ENCODE results near the gene S100P. TPM values are rescaled to one million over a fixed set of nuclear protein-coding genes. Genes with fewer than 3 reads are reported as not detected.

The S100P gene
- total RNA-seq, 1 donor: 0.31 TPM

DNA sequence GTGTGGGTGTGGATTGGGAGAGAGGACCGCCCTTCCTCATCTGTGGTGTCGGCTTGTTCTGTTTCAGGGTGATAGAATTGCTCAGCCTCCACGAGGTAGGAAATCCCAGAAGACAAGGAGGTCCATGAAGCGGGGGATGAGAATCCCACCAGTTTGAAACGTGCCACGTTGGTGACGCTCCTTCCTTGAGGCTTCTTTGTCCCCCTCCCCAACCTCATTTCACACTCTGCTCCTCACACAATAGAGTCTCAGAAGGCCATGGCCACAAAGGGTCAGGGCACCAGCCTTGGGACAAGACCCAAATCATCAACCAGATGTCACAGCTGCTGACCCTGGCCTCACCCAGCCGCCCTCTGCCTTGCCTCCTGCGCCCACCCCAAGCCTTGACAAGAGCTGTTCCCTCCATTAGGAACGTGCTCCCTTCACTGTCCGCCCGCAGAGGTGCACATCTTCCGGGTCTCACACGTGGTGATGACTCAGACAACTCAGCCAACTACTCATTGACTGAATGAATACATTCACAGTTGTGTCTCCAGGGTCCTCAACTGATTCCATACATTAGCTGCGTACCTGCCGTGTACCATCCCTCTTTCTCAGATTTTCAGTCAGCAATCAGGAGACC is 40.6 kb downstream of the S100P start:
- no peaks in the 10 kb centered on the region for H3K4me1 ChIP-seq (ENCODE audit: insufficient read depth, low read length)
- H3K4me3 ChIP-seq (ENCODE audit: low read length): no peak overlapping the region
- no peaks in the 10 kb centered on the region for H3K9me3 ChIP-seq (ENCODE audit: low read depth, low read length)
- H3K27me3 ChIP-seq (ENCODE audit: insufficient read depth, low read length): no peaks in the 10 kb centered on the region

DNA sequence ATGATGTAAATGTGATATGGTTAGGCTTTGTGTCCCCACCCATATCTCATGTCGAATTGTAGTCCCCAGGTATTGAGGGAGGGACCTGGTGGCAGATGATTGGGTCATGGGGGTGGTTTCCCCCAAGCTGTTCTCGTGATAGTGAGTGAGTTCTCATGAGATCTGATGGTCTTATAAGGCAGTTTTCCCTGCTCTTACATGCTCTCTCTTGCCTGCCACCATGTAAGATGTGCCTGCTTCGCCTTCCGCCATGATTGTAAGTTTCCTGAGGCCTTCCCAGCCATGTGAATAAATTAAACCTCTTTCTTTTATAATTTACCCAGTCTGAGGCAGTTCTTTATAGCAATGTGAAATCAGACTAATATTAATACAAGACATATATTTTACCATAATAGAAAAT is 46.2 kb downstream of the S100P start:
- Histone ChIP-seq H3K27me3 (ENCODE audit: insufficient read depth, low read length) (peaks cover 3% of the 10 kb centered on the region), H3K4me3 (ENCODE audit: low read length) (no peak overlapping the region), H3K4me1 (ENCODE audit: insufficient read depth, low read length) (no peaks in the 10 kb centered on the region), H3K9me3 (ENCODE audit: low read depth, low read length) (no peaks in the 10 kb centered on the region)

DNA sequence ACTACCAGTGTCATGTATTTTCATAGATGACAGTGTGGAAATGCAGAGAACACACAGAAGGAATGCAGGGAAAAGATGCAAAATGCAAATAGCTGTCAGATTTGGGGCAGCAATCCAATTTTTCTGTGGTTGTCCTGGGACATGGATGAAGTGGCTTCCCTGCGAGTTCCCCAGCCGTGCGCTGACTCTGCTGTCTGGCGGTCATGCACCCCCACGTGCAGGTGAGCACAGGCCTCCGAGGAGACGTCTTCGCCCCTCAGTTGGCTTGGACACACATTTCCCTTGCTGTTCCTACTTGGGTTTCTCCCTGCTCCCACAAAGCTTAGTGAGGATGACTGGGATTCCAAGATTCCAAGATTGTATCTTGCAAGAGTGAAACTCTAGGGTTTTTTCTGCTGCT is 46.7 kb downstream of the S100P start:
- H3K4me1 ChIP-seq (ENCODE audit: insufficient read depth, low read length): no peaks in the 10 kb centered on the region
- H3K27me3 ChIP-seq (ENCODE audit: insufficient read depth, low read length): peaks cover 3% of the 10 kb centered on the region
- no peak overlapping the region for H3K4me3 ChIP-seq (ENCODE audit: low read length)
- no peaks in the 10 kb centered on the region for H3K9me3 ChIP-seq (ENCODE audit: low read depth, low read length)

DNA sequence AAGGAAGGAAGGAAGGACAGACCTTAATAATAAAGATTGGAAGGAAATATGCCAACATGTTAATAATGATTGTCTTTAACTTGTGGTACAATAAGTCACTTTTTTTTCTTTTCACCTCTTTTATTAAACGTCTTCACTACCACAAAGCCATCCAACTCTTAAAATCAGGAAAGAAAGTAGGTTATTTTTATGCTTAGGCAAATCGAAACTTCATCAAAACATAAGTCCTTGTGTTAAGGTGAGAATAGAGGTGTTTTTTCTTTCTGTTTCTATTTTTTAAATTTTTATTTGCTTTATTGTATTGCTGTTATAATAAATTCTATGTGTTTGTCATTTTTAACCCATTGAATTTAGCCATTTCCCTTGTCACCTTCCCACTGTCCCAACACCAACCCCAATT is 48.8 kb downstream of the S100P start:
- no peaks in the 10 kb centered on the region for H3K4me1 ChIP-seq (ENCODE audit: insufficient read depth, low read length)

DNA sequence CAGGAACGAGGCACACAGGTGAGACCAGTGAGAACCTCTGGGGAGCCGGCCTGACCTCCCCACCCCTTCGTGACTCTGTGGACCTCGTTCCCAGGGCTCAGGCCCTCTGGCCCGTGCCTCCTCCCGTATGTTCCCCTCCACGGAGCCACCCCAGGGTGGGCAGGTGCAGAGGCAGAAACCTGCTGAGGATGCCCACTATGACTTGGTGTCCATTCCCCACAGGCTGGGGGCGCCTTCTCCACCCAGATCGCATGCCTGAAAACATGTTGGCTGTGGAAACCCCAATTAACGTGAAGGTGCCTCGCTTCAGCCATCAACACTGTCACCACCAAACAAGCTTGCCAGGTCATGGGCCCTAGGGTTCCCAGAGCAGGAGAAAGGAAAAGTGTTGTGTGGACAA is 49.3 kb downstream of the S100P start:
- Histone ChIP-seq H3K4me3 (ENCODE audit: low read length) (no peak overlapping the region), H3K27me3 (ENCODE audit: insufficient read depth, low read length) (peaks cover 3% of the 10 kb centered on the region), H3K4me1 (ENCODE audit: insufficient read depth, low read length) (no peaks in the 10 kb centered on the region), H3K9me3 (ENCODE audit: low read depth, low read length) (no peaks in the 10 kb centered on the region)

More for the DNA sequence above, 48.8 kb downstream of the S100P start:
- Histone ChIP-seq H3K4me3 (ENCODE audit: low read length) (no peak overlapping the region), H3K27me3 (ENCODE audit: insufficient read depth, low read length) (peaks cover 3% of the 10 kb centered on the region), H3K9me3 (ENCODE audit: low read depth, low read length) (no peaks in the 10 kb centered on the region)

Other genes starting within 250 kb of the S100P start
- not detected for gene PPP2R2C, start 221.3 kb upstream of the S100P start, total RNA-seq
- gene MAN2B2, start 118.7 kb upstream of the S100P start, total RNA-seq: 16.7 TPM
- 77.9 TPM for gene MRFAP1, start 53.2 kb upstream of the S100P start, total RNA-seq
- gene MRFAP1L1, start 16.0 kb downstream of the S100P start, total RNA-seq: 42.8 TPM
- gene BLOC1S4, start 22.3 kb downstream of the S100P start, total RNA-seq: 12.8 TPM
- 28.4 TPM for gene KIAA0232, start 88.8 kb downstream of the S100P start, total RNA-seq
- gene TBC1D14, start 215.9 kb downstream of the S100P start, total RNA-seq: 35.4 TPM